ENCODE measurements around the gene FNIP2.
"Not testable (repeated sequence)": the region's sequence is repeated elsewhere in the genome, so short reads cannot be mapped to it uniquely, and the experiment has no call there.

The FNIP2 gene

DNA sequence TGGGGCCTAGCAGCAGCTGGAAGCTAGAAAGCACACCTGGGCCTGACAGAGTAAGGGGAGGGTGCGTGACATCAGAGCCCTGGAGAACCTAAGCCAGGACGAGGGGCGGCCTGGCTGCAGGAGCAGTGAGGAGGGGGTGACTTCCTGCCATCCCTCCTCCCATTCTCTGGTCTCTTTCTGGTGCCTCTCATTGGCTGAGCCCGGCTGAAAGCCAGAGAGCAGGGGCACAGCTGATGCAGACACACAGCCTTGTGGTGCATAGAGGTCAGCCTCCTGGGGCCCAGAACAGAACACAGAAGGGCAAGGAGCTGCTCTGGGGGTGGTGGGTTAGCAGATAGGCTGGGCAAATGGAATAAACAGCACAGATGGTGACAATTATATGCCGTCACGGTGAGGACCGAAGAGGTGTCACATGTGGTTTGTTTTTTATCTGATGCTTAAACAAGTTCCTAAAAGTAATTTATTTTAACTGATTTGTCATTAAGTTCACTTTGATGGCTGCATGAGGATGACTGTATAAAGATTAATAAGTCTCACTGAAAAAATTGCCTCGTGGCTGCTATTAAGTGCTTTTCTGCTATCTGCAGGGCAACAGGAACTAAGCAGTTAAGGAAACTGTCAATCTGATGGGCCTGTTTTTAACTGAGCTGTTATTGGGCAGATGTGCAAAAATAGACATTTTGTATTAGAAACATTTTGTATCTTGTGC is 102.0 kb downstream of the FNIP2 start:
- DNase-seq (ENCODE audit: low spot score) = no peak

GRCh38 chr4:158871335-158871724 is 102.5 kb downstream of the FNIP2 start:
- DNase-seq (ENCODE audit: low spot score) = no peak

GRCh38 chr4:158873795-158874401 is 105.1 kb downstream of the FNIP2 start:
- no peak for DNase-seq (ENCODE audit: low spot score)

- DNase-seq (ENCODE audit: low spot score) = no peak
Observed at GRCh38 chr4:158875026-158875425, 106.2 kb downstream of the FNIP2 start.

- no peak for DNase-seq (ENCODE audit: low spot score)
Observed at GRCh38 chr4:158875455-158875854, 106.6 kb downstream of the FNIP2 start.

DNA sequence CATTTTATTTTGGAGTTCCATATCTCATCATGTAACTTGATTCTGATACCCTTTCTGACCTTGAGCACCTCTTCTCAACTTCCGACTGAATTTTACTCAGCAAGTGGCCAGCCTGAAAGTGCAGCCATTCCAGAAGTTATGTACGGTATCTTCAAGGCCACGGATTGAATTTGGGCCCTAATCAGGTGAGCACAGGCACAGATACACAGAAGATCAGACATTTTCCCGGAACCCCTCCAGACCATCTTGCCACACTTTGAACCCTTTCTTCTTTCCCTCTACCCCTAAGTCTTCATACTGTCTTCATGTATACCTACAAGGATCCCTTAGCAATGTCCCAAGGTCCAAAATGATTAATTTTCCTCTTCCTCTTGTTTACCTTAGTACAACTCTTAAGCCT is 108.2 kb downstream of the FNIP2 start:
- DNase-seq (ENCODE audit: low spot score) = no peak

GRCh38 chr4:158882142-158882541 is 113.3 kb downstream of the FNIP2 start:
- not testable (repeated sequence) for DNase-seq (ENCODE audit: low spot score)

DNA sequence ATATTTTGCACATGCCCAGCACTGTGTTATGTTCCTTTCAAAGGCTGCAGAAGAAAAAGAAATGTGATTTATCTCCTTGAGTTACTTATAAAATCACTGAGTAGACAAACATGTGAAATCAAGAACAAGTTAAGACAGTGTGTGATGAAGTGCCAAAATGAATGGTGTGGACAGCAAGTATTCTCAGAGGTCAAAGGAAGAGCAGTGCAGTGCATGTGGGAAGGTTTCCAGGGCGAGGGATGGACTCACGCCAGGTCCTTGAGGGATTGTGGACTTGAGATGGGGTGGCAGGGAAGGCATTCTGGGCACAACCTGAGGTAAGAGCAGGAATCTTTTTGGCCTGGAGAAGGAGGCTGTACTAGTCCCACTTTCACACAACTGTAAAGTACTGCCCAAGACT is 115.5 kb downstream of the FNIP2 start:
- no peak for DNase-seq (ENCODE audit: low spot score)

- DNase-seq (ENCODE audit: low spot score) = no peak
Observed at GRCh38 chr4:158885564-158885963, 116.7 kb downstream of the FNIP2 start.

GRCh38 chr4:158890294-158890693 is 121.5 kb downstream of the FNIP2 start:
- no peak for DNase-seq (ENCODE audit: low spot score)

- DNase-seq (ENCODE audit: low spot score) = no peak
Observed at GRCh38 chr4:158891256-158891655, 122.4 kb downstream of the FNIP2 start.

DNA sequence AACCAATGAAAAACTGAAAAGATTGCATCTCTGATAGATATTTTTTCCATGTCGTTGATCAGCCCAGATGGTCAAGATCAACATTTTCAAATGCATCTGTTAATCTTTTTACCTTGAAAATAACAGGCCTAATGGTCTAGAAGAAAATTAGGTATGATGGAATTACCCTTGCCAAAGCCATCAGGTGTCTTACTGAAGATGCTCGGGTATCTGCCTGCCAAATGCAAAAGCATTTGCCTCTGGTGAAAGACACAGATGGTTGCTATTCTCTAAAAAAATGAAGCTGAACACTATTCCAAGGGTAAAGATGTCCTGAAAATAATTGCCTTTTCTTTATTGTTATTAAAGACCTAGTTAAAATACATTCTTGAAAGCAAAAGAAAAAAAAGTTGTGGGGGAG is 126.0 kb downstream of the FNIP2 start:
- DNase-seq (ENCODE audit: low spot score) = no peak

DNA sequence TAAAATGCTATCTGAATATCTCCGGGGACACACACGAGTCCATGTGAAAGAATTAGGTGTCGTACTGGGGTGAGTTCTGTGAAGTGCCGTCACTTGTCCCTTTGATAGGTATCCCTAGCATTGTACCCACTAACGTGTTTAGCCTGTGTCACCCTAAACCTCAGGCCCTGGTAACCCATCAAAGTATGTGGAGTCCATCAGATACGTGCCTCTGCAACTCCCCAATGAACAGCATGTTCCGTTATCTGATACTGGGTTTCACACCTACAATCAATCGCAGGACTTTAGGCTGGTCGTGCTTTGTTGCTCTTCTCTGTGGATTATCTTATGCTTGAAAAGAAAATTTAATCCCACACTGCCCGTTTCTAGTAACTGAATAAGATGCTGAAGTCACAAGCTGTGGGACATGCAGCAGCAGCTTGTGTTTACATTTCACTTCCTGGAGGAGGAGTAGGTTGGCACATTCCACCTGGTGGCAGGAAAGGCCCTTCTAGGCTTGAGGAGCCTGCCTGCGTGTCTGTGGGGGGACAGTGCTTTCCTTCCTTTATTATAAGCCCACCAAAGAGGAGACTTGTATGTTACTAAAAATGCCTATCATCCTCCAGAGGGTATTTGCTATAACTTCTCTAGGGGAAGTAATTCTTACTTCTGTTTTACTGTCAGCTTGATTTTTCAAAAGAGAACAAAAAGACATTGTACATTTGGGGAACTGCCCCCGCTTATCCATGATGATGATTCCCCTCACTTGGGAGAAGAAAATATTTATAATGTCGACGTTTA is 127.2 kb downstream of the FNIP2 start:
- peak; percentile 32 for DNase-seq (ENCODE audit: low spot score)

DNA sequence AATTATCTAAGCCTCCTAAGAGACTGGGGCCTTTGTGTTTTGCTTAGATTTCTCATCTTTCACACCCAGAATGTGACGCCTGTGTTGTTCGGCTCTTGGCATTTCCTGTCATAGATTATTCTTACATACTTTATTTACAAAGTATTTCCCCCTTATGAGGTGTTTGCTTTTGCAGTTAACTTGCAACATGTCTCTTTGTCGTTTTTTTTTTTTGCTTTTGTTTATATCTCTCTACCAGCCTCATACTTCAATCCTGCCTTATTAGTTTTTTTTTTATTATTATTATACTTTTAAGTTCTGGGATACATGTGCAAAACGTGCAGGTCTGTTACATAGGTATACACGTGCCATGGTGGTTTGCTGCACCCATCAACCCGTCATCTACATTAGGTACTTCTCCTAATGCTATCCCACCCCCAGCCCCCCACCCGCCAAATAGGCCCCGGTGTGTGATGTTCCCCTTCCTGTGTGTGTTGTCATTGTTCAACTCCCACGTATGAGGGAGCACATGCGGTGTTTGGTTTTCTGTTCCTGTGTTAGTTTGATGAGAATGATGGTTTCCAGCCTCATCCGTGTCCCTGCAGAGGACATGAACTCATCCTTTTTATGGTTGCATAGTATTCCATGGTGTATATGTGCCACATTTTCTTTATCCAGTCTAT is 127.9 kb downstream of the FNIP2 start:
- not testable (repeated sequence) for DNase-seq (ENCODE audit: low spot score)

DNA sequence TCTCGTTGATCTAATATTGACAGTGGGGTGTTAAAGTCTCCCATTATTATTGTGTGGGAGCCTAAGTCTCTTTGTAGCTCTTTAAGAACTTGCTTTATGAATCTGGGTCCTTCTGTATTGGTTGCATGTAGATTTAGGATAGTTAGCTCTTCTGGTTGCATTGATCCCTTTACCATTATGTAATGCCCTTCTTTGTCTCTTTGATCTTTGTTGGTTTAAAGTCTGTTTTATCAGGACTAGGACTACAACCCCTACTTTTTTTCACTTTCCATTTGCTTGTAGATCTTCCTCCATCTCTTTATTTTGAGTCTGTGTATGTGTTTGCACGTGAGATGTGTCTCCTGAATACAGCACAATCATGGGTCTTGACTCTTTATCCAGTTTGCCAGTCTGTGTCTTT is 131.6 kb downstream of the FNIP2 start:
- not testable (repeated sequence) for DNase-seq (ENCODE audit: low spot score)

- not testable (repeated sequence) for DNase-seq (ENCODE audit: low spot score)
Observed at GRCh38 chr4:158902280-158903078, 133.7 kb downstream of the FNIP2 start.

DNA sequence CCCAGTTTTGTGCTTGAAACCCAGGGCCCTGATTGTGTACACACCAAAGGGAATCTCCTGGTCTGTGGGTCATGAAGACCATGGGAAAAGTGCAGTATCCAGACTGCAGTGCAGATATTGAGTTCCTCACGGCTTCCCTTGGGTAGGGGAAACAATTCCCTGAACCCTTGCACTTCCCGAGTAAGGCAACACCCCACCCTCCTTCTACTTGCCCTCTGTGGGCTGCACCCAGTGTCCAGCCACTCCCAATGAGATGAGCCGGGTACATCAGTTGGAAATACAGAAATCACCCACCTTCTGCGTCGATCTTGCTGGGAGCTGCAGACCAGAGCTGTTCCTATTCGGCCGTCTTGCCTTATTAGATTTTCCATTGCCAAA is 134.2 kb downstream of the FNIP2 start:
- no peak for DNase-seq (ENCODE audit: low spot score)

DNA sequence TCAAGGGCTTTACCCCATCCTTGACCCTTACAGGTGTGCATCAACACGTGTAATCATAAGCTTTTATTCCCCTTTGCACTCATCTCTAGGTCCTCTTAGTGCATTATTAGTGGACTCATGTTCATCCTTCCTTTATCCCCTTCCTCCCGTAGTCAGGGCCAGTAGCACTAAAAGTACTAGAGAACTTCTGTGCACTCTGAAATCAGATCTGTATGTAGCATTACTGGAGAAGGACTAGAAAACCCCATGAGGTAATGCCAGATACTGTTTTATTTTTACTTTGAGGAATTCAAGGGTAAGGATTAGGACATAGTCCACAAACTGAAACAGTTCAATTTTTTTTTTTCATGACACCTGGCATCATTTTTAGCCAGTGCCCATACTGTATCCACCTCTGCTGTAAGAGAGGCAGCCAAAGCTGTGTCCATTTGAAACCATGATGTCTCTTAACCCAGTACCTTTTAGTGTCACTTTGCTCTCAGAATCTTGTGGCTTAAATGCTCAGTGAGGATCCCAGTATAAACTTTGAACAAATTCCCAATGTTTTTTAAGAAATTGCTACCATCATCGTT is 134.7 kb downstream of the FNIP2 start:
- no peak for DNase-seq (ENCODE audit: low spot score)

DNA sequence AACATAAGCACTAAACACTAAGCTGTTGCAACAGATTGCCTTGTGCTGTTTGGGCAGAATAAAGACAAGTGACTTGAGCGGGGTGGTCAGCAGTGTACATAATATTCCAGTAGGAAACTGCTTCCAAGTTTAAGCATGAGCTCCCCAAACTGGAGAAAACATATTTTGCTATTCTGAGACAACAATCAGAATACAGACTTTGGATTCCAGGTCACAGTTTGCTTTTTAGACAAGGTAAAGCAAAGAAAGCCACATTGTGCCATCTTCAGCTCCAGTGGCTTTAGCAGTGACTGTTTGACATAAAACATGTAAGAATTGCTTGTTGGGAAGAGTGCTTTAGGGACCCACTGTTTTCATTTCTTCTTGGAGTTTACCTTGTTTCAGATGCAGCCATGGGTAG is 136.0 kb downstream of the FNIP2 start:
- no peak for DNase-seq (ENCODE audit: low spot score)

- no peak for DNase-seq (ENCODE audit: low spot score)
Observed at GRCh38 chr4:158906073-158906472, 137.2 kb downstream of the FNIP2 start.

- no peak for DNase-seq (ENCODE audit: low spot score)
Observed at GRCh38 chr4:158912390-158912789, 143.6 kb downstream of the FNIP2 start.
